ENCODE data around the gene DHFR.

DNA sequence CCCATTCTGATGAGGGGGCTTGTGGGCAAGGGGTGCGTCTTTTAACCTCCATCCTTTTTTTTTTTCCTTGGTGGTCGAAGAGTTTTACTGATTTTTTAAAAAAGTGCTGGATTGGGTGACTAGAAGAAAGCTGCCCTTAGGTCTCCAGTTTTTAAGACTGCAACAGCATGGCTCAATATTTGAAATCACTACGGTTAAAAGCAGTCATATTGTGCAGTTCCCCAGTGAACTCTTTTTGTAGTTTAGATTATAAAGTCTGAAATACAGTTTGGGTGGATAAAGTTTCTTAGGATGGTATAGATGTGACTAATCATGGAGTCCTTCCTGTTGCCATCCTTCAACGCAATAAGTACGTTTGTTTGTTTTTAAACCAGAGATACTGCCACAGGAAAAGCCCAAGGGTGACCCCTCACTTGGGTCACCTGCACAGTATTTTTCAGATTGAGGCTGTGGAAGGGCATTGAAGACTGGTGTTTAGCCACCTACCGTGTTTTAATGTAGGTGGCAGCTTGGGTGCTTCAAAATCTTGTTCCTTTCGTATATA lies 520 bp upstream of the DHFR start:
- TF ChIP-seq, protein P1, sequence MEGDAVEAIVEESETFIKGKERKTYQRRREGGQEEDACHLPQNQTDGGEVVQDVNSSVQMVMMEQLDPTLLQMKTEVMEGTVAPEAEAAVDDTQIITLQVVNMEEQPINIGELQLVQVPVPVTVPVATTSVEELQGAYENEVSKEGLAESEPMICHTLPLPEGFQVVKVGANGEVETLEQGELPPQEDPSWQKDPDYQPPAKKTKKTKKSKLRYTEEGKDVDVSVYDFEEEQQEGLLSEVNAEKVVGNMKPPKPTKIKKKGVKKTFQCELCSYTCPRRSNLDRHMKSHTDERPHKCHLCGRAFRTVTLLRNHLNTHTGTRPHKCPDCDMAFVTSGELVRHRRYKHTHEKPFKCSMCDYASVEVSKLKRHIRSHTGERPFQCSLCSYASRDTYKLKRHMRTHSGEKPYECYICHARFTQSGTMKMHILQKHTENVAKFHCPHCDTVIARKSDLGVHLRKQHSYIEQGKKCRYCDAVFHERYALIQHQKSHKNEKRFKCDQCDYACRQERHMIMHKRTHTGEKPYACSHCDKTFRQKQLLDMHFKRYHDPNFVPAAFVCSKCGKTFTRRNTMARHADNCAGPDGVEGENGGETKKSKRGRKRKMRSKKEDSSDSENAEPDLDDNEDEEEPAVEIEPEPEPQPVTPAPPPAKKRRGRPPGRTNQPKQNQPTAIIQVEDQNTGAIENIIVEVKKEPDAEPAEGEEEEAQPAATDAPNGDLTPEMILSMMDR (conservative IDR thresholded peaks at IDR 0.05): no peak
- TF ChIP-seq ZFX (IDR thresholded peaks at IDR 0.05): no peak
